ENCODE results near the gene HNRNPLL.

HNRNPLL gene

DNA sequence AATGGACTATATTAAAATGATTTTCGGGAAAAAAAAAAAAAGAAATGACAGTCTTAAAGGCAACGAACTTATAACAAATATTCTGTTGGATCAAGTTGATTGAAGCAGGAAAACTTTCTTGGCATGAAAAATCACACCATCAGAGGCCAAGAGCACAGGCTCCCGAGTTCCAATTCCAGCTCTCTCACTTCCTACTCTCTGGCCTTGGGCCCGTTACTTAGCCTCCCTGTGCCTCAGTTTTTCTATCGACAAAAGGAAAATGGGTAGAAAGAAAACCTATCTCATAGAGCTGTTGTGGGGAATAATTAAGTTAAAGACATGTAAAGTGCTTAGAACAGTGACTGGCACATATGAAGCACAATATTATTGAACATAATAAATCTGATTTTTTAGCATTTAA lies 74.2 kb downstream of the HNRNPLL start:
- no peak for DNase-seq (ENCODE audit: low read depth in 2 of 2)

DNA sequence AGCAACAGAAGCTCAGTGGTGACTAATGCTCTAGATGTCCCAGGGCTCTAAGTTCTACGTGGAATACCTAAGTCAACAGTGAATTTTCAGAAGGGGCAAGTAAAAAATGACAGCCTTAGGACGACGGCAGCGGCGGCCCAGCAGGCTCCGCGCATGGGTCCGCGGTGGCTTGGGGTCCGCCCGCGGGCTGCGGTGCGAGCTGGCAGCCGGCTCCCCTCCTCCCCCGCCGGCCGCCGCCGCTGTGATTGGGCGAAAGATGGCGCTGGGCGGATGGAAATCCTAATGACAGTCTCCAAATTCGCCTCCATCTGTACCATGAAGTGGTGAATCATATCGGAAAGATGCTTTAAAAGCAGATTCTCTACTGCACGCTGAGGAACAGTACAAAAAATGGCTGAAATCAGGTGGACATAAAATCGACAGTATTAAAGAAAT lies 74.7 kb downstream of the HNRNPLL start:
- DNase-seq (ENCODE audit: low read depth in 2 of 2), result no peak

DNA sequence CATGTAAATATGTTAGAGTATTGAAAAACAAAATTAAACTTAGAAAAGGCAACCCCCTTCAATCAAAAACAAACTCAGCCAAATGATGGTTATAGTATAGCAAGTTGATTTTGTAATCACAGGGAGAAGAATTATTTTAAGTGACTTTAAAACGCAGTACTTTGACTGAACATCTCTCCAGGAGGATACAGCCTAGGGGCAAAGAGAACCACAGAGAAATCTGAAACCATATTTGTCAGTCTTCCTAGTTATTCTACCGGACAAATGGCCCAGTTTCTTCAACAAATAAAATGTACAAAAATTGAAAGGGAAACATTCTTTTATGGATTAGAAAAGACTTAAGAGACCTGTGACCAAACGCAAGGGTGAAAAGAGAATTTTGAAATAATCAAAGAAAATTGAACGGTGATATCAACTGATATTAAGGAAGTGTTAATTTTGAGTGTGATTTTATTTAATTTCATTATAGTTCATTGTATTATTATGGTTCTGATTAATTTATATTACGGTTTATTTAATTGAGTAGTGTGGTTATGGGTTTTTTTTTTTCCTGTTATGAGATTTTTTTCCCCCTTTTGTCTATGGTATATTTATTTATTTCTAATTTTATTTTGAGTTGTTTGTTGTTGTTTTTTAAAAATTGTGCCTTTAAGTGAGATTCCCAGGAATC lies 75.3 kb downstream of the HNRNPLL start:
- DNase-seq (ENCODE audit: low read depth in 2 of 2), result no peak

DNA sequence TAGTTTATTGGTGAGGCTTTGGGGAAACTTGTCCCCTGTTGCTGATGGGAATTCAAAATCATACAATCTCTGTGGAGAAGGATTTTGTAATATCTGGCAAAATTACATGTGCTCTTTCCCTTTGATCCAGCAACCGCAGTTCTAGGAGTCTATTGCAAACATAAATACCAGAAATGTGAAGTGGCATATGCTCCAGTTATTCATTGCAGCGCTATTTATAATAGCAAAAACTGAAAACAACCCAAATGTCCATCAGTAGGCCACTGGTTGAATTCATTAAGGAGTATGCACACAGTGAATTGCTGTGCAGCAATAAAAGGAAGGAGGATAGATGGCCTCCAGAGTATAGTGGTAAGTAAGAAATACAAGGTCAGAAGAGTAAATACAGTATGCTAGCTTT lies 76.5 kb downstream of the HNRNPLL start:
- peak; percentile 58 to 63 for DNase-seq (ENCODE audit: low read depth in 2 of 2)

DNA sequence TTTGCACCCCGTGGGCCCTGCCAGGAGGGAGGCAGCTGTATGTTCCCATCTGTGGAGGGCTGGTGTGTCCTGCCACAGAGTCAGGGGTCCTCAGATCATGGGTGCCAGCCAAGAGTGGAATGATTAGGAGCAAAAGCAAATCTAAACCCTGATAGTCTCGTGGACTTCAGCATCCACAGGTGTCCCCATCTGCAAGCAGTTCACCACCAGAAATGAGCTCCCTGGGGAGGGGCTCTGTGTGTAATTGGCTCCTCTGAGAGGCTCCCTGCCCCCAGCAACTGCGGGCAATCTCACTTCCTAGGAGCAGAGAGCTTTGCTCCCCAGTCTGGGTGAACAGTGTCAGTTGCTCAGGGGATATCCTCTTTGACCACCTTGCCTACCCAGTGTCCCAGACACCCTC lies 78.1 kb downstream of the HNRNPLL start:
- no peak for DNase-seq (ENCODE audit: low read depth in 2 of 2)

DNA sequence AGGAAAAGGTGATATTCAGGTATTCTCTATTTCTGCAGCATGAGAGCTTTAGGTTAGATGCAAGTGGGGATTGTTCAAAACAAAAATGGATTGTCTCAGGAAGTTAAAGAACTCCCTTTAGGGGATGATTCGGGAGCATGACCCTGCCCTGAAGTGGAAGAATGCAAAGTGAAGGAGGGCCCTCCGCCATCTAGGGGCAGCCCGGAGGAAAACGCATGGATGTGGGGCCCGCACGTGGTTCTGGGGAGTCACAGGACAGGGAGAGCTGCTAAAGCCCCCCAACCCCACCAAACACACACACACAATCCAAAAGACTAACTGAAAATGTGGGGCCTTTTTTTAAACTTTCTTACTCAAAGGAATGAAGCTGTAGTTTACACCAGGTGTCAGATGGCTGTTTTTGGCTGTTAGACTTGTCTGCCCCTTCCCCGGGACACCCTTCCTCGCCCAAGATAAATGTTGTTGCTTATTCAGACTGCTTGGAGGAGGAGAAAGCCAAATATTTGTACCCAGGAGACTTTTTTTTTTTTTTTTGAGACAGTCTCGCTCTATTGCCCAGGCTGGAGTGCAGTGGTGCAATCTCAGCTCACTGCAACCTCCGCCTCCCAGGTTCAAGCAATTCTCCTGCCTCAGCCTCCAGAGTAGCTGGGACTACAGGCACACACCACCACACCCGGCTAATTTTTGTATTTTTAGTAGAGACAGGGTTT lies 78.8 kb downstream of the HNRNPLL start:
- no peak for DNase-seq (ENCODE audit: low read depth in 2 of 2)

DNA sequence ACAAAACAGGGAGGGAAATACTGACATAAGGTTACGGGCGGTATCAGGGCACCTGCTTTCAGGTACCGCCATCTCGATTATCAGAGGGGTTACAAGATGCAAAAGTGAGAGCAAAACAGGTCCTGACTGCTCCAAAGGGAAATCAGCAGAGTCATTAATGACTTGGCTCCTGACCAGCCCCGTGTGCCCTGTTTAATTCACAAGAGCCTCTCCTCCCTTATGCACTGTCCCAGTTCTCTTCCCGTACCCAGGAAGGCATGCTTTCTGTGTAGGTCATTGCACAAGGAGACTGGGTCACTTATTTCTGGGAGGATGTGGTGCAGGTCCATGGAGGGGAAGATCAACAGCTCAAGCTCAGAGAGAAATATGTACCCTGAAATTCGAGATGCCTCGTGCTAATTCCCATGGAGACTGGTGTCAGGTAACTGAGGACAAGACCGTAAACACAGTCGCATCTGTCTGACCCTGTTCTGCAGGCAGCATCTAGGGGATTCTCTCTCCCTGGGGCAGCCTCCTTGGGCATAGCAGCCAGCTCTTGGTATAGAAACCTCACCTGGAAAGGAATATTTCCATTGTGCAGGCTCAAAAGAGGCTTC lies 79.9 kb downstream of the HNRNPLL start:
- DNase-seq (ENCODE audit: low read depth in 2 of 2), result no peak

DNA sequence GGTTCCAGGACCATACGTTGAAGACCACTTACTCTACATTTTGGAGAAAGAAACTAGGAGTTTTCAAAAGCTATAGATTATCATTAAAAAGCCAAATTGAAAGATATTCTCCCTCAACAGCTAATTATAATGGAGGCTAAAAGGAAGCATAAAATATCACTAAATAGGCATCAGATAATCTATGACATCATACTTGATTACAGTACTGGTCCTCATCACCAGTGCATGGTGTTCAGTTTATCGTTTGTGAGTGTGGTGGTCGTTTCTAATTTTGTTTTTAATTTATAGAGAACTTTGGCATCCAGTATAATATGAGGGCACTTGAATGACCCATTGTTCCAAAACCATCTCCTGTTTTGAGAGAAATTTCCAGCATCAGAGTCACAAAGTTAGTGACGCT lies 80.9 kb downstream of the HNRNPLL start:
- no peak for DNase-seq (ENCODE audit: low read depth in 2 of 2)

DNA sequence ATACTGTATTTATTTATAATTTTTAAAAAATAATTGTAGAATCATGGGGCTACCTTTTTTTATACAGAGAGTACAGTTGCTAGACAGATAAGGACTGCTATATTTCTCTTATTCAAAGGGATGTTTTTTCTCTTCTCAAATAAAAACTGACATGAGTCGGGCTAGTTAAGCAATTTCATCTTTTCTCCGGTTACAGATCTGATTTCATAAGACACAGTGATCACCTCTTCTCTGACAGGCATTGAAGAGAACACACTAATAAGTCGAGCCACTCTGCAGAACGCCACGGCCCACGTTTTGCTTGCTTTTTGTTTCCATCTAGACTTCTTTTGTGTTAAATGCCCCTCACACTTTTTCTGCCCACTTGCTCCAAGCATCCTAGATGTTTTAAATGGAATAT lies 85.4 kb downstream of the HNRNPLL start:
- no peak for DNase-seq (ENCODE audit: low read depth in 2 of 2)

DNA sequence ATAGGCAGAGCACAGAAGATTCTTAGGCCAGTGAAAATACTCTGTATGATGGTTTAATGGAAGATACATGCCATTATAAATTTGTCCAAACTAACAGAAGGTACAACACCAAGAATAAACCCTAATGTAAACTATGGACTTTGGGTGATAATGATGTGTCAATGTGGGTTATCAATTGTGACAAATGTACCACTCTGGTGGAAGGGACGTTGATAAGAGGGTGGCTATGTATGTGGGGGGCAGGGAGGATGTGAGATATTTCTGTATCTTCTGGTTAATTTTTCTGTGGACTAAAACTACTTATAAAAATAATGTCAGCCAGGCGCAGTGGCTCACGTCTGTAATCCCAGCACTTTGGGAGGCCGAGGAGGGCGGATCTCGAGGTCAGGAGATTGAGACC lies 86.2 kb downstream of the HNRNPLL start:
- DNase-seq (ENCODE audit: low read depth in 2 of 2), result no peak

DNA sequence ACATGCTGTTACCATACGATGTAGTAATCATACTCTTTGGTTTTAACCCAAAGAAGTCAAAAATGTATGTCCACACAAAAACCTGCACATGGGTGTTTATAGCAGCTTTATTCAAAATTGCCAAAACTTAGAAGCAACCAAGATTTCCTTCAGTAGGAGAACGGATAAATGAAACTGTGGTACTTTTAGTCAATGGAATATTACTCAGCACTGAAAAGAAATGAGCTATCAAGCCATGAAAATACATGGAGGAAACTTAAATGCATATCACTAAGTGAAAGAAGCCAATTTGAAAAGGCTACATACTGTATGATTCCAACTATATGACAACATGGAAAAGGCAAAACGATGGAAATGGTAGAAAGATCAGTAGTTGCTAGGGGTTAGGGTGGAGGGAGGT lies 86.6 kb downstream of the HNRNPLL start:
- DNase-seq (ENCODE audit: low read depth in 2 of 2), result no peak

DNA sequence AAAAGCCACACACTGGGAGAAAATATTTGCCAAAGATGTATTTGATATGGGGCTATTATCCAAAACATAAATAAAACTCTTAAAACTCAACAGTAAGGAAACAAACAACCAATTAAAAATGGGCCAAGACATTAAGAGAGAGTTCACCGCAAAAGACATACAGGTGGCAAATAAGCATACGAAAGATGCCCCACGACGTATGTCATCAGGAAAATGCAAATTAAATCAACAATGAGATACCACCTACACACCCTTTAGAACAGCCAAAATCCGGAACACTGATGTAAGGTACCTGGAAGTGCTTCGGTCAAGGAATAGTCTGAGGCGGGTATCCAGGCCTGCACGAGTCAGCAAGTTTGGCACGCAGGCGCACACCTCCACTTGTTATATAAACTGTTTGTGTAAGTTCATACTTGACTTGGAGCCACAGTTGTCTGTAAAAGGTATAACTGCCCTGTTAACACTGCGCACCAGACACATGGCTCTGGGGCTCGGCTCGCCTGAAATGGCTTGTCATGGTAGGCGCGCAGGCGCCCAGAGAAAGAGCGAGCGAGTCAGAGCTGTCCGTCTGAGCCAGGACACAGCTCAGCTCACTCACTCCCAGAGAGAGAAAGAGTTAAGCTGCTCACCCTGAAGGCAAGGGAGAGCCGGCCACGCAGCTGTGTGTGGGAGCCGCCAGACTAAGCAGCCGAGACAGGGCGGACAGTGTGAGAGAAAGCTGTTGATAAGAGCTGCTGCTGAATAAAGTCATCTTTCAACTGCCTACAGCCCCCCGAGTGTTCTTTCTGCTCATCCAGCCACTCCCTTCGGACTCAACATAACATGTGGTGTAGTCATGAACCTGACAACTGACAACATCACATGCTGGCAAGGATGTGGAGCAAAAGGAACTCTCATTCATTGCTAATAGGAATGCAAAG lies 87.3 kb downstream of the HNRNPLL start:
- no peak for DNase-seq (ENCODE audit: low read depth in 2 of 2)

DNA sequence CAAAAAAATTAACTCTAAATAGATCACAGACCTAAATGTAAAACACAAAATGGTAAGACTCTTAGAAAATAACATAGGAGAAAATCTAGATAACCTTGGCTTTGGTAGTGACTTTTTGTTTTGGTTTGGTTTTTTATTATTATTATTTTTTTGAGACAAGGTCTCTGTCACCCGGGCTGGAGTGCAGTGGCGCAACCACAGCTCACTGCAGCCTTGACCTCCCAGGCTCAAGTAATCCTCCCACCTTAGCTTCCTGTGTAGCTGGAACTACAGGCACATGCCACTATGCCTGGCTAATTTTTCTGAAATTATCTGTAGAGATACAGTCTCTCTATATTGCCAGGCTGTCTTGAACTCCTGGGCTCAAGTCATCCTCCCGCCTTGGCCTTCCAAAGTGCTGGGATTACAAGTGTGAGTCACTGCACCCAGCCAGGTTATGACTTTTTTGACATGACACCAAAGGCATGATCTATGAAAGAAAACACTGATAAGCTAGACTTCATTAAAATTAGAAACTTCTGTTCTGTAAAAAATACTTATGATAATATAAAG lies 88.0 kb downstream of the HNRNPLL start:
- DNase-seq (ENCODE audit: low read depth in 2 of 2), result no peak

DNA sequence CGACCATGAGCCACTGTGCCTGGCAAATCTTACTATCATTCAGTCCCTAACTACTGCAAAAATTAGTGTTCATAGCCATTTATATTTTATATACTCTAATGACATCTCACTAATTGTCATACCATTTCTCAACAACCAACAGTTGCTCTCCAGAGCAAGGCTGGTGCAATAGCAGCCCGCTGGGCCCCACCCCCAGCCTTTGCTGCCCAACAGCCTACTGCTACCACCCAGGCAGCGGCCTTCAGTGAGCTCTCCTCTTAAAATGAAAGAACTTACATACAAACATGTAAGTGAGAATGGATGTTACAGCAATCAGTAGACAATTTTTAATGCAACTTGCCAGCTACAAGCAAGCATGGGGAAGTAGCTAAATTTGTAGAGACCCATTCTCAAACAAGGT lies 90.5 kb downstream of the HNRNPLL start:
- no peak for DNase-seq (ENCODE audit: low read depth in 2 of 2)
